Panc1 (cell line): Measurements from ENCODE around the gene HLA-DQB1. TPM values are rescaled to one million over a fixed set of nuclear protein-coding genes. Genes with fewer than 3 reads are reported as not detected.

ENCODE experiments used
- ATAC-seq: fragments of 200-7000 bp; cut with Tn5 transposase; 2 replicates; pipeline ENCODE4 v1.9.1; 2020; ENCODE audit warnings: mild to moderate bottlenecking, moderate library complexity
- BruUV-seq: library from RNA; stranded (reverse); fragments of 400-500 nt; replicated peaks from 2 replicates; lab custom pipeline; 2021; lab: Mats Ljungman, UMichigan
- CTCF ChIA-PET: fragments of 300-600 bp; sonication (Branson Sonifier 250); formaldehyde crosslinking; loops from one replicate; lab custom pipeline; 2022; ENCODE audit warnings: antibody characterized with exemption; lab: Charles Lee
- POLR2A ChIA-PET: fragments of 300-600 bp; sonication (Branson Sonifier 250); formaldehyde crosslinking; loops from one replicate; lab custom pipeline; 2022; ENCODE audit warnings: antibody characterized with exemption; lab: Charles Lee
- DNase-seq: peaks from one replicate; pipeline ENCODE4 v3.0.0-alpha.2; 2010; ENCODE audit warnings: low read depth, low spot score
- H3K27ac ChIP-seq: 2 replicates; pipeline ENCODE4 v1.5.1; 2011; ENCODE audit warnings: mild to moderate bottlenecking, low read length, inconsistent platforms
- H3K27me3 ChIP-seq: fragments of 200-500 bp; sonication (Bioruptor generic); 2 replicates; pipeline ENCODE4 v1.6.0; 2014; ENCODE audit warnings: low read length, inconsistent platforms; ENCODE audit not compliant: control insufficient read depth, insufficient read depth
- H3K36me3 ChIP-seq: fragments of 200-500 bp; sonication (Bioruptor generic); 2 replicates; pipeline ENCODE4 v1.5.1; 2014; ENCODE audit warnings: inconsistent platforms, mild to moderate bottlenecking, low read length, moderate library complexity; ENCODE audit not compliant: control insufficient read depth, insufficient read depth
- H3K4me1 ChIP-seq: 2 replicates; pipeline ENCODE4 v1.5.1; 2011; ENCODE audit warnings: inconsistent platforms, mild to moderate bottlenecking, low read length, moderate library complexity; ENCODE audit not compliant: control insufficient read depth, insufficient read depth
- H3K4me3 ChIP-seq, 2 experiments: 2 replicates each; pipeline ENCODE4 v1.5.1; 2011 to 2012; ENCODE audit warnings: low read depth in 2 of 2, low read length in 2 of 2, mild to moderate bottlenecking in 2 of 2, inconsistent platforms in 1 of 2, moderate library complexity in 1 of 2
- H3K9me3 ChIP-seq: fragments of 200-500 bp; sonication (Bioruptor generic); 2 replicates; pipeline ENCODE4 v1.5.1; 2014; ENCODE audit warnings: low read depth, mild to moderate bottlenecking, inconsistent platforms, low read length, moderate library complexity; ENCODE audit not compliant: control insufficient read depth, insufficient read depth
- POLR2AphosphoS5 ChIP-seq: IDR thresholded peaks from 2 replicates; pipeline ENCODE4 v1.6.1; 2012; ENCODE audit warnings: mild to moderate bottlenecking, low read depth, low read length, moderate library complexity
- SIN3A ChIP-seq: IDR thresholded peaks from 2 replicates; pipeline ENCODE4 v1.6.1; 2012; ENCODE audit warnings: low read depth, mild to moderate bottlenecking, low read length, moderate library complexity, borderline replicate concordance; ENCODE audit not compliant: insufficient read depth
- TCF7L2 ChIP-seq: IDR thresholded peaks from 2 replicates; pipeline ENCODE4 v1.6.1; 2011; ENCODE audit warnings: mild to moderate bottlenecking, low read depth, low read length, inconsistent platforms
- in situ Hi-C: cut with HindIII; loops from 2 replicates; pipeline ENCODE4 v1.10.0; 2016; ENCODE audit warnings: low sequenced_read_pairs, low pct_unique_long_range_greater_than_20kb
- intact Hi-C: fragments of 100-400 bp; cut with micrococcal nuclease; formaldehyde crosslinking; loops from one replicate; pipeline ENCODE4 v1.10.0; 2022; ENCODE audit not compliant: unreplicated experiment
- total RNA-seq: library from RNA; stranded (reverse); gene quantifications from one replicate; pipeline ENCODE4 v1.2.1, GENCODE V29; 2021; ENCODE audit not compliant: unreplicated experiment
- TF ChIP-seq, protein P1 (sequence below): fragments of 450-650 bp; IDR thresholded peaks from 2 replicates; pipeline ENCODE4 v1.5.1; 2017; ENCODE audit warnings: mild to moderate bottlenecking
- TF ChIP-seq, protein P2 (sequence below), 2 experiments: IDR thresholded peaks; 2 replicates each; pipeline ENCODE4 v1.6.1; 2011 to 2012; ENCODE audit warnings: low read depth in 2 of 2, control low read depth in 1 of 2, low read length in 1 of 2, mild to moderate bottlenecking in 1 of 2, moderate library complexity in 1 of 2; ENCODE audit not compliant: insufficient read depth in 1 of 2

The HLA-DQB1 gene
- total RNA-seq, 1 experiment from 2014 or later: 0.51 TPM

DNA sequence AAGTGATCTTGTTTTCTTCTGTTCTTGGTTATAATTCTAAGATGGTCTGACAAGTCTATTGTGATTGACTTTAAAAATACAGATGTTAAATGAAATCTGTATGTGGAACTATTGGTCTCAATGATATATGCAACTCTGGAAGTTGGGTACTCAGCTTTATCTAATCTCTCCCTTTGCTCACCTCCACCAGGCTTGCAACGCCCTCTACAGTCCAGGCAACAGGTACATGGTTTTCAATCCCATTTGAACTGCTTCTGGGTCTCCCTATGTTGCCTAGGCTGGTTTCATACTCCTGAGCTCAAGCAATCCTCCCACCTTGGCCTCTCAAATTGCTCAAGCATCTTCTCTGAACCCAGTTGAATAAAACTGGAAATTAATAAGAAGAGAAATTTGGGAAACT, 25.6 kb upstream of the HLA-DQB1 start:
- TF ChIP-seq, protein P1, sequence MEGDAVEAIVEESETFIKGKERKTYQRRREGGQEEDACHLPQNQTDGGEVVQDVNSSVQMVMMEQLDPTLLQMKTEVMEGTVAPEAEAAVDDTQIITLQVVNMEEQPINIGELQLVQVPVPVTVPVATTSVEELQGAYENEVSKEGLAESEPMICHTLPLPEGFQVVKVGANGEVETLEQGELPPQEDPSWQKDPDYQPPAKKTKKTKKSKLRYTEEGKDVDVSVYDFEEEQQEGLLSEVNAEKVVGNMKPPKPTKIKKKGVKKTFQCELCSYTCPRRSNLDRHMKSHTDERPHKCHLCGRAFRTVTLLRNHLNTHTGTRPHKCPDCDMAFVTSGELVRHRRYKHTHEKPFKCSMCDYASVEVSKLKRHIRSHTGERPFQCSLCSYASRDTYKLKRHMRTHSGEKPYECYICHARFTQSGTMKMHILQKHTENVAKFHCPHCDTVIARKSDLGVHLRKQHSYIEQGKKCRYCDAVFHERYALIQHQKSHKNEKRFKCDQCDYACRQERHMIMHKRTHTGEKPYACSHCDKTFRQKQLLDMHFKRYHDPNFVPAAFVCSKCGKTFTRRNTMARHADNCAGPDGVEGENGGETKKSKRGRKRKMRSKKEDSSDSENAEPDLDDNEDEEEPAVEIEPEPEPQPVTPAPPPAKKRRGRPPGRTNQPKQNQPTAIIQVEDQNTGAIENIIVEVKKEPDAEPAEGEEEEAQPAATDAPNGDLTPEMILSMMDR: peak; percentile 70
- no peak for TF ChIP-seq SIN3A
- Histone ChIP-seq H3K36me3 (no peaks in the 10 kb centered on the region), H3K9me3 (no peaks in the 10 kb centered on the region), H3K4me1 (no peaks in the 10 kb centered on the region), H3K27ac (no peak overlapping the region), H3K27me3 (peaks cover 11% of the 10 kb centered on the region), H3K4me3 (no peak overlapping the region)
- BruUV-seq: no TSS peak
- ChIA-PET POLR2A (no interaction called here), CTCF (interaction anchor here (0.5 kb wide), 1 partner anchor 70 kb away, joined by 3 read pairs; no protein-coding TSS in a partner anchor)
- in situ Hi-C loops: no loop called here
- DNase-seq: peak; percentile 17
- ATAC-seq: no peak
- intact Hi-C loops: no loop called here

DNA sequence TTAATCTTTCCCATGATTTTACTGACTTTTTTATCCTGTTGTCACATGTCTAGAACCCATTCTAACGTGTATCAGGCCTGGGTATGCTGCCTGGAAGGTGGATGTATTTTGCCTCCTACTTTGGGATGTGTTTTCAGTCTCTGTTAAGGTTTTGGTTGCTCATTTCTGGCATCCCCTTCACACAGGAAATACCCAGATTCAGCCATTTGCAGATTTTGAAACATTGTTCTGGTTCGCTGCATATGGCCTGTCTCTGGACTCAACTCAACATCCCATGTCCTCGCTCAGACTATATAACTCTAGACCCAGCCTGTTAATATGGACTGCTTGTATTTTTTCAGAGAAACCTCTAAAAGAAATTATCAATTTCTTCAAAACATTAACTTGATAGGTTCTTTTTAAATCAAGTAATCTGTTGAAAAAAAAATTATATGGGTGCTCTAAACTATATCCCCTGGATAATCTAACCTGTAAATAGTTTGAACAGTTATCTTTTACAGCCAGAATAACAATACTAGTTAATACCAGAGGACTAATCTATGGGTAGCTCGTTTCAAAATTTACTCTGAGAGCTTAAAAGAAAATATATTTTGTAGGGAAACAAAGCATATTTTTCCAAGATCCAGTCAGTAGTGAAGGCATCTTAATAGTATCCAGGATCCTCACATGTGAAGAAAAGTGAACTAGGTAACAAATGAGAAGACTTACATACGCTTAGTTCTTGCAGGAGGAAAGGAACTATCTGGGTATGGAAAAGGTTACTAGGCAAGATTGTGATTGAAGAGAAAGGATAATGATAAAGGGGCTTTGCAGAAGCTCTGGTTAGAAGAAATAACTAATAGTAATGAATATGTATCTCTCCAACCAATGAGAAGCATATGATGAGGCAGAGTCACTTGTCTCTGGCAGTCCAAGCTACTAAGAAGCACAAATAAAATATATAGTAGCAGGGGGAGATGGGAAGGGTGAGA, 23.4 kb upstream of the HLA-DQB1 start:
- POLR2A ChIA-PET: no interaction called here
- CTCF ChIA-PET: no interaction called here

DNA sequence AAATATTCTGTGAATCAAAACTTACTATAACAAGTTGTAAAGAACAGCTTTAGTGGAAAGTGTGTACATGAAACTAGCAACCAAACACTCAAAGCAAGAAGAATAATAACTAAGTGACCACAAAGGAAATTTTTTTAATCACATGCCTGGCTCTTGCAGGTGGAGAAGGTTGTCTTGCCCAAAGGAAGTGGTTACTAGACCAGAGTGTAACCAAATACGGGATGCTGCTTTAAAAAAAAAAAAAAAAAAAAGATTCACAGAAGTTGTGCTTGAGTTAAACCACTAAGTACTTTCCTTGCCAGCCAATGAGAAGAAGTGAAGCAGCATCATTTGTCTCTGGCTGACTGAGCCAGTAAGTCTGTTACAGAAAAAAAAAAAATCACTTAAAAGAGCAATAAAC, 19.1 kb upstream of the HLA-DQB1 start:
- Histone ChIP-seq H3K36me3 (no peaks in the 10 kb centered on the region), H3K27ac (no peak overlapping the region), H3K9me3 (no peaks in the 10 kb centered on the region), H3K4me3 (no peak overlapping the region), H3K4me1 (no peaks in the 10 kb centered on the region), H3K27me3 (peaks cover 28% of the 10 kb centered on the region)
- intact Hi-C loops: no loop called here
- BruUV-seq: no TSS peak
- ATAC-seq (no peak), DNase-seq (no peak)
- ChIA-PET CTCF (no interaction called here), POLR2A (no interaction called here)
- in situ Hi-C loops: no loop called here
- TF ChIP-seq SIN3A: no peak

More for the DNA sequence above, 23.4 kb upstream of the HLA-DQB1 start:
- intact Hi-C loops: no loop called here
- no peak overlapping the region for H3K27ac ChIP-seq
- TF ChIP-seq SIN3A: no peak
- peaks cover 18% of the 10 kb centered on the region for H3K27me3 ChIP-seq
- H3K9me3 ChIP-seq: no peaks in the 10 kb centered on the region
- no peak for ATAC-seq
- H3K4me1 ChIP-seq: no peaks in the 10 kb centered on the region
- in situ Hi-C loops: no loop called here
- BruUV-seq: no TSS peak
- no peak overlapping the region for H3K4me3 ChIP-seq
- DNase-seq: no peak
- H3K36me3 ChIP-seq: no peaks in the 10 kb centered on the region

DNA sequence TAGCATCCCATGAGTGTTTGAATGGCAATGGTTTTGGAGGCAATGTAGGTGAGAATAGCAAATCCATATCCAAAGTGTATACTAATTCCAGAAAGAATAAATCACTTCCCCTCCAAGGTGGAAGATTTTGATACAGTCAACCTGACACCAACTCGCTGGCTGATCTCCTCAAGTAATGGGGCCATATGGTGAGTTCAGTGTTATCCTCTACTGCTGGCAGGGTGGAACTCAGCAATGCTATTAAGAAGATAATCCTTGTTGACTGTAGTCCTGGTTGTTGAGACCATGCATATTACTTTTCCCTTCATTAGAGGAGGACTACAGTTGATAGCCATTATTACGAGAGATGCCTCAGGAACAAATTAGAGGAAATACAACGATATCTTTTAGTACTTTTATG, 17.8 kb upstream of the HLA-DQB1 start:
- CTCF ChIA-PET: no interaction called here
- POLR2A ChIA-PET: no interaction called here
- Histone ChIP-seq H3K27me3 (peaks cover 22% of the 10 kb centered on the region), H3K9me3 (no peaks in the 10 kb centered on the region), H3K36me3 (no peaks in the 10 kb centered on the region), H3K4me1 (no peaks in the 10 kb centered on the region), H3K4me3 (no peak overlapping the region), H3K27ac (no peak overlapping the region)
- BruUV-seq: no TSS peak
- intact Hi-C loops (no loop called here), in situ Hi-C loops (no loop called here)
- ATAC-seq: no peak
- TF ChIP-seq SIN3A (no peak), TCF7L2 (no peak), POLR2AphosphoS5 (no peak)
- TF ChIP-seq, protein P2, sequence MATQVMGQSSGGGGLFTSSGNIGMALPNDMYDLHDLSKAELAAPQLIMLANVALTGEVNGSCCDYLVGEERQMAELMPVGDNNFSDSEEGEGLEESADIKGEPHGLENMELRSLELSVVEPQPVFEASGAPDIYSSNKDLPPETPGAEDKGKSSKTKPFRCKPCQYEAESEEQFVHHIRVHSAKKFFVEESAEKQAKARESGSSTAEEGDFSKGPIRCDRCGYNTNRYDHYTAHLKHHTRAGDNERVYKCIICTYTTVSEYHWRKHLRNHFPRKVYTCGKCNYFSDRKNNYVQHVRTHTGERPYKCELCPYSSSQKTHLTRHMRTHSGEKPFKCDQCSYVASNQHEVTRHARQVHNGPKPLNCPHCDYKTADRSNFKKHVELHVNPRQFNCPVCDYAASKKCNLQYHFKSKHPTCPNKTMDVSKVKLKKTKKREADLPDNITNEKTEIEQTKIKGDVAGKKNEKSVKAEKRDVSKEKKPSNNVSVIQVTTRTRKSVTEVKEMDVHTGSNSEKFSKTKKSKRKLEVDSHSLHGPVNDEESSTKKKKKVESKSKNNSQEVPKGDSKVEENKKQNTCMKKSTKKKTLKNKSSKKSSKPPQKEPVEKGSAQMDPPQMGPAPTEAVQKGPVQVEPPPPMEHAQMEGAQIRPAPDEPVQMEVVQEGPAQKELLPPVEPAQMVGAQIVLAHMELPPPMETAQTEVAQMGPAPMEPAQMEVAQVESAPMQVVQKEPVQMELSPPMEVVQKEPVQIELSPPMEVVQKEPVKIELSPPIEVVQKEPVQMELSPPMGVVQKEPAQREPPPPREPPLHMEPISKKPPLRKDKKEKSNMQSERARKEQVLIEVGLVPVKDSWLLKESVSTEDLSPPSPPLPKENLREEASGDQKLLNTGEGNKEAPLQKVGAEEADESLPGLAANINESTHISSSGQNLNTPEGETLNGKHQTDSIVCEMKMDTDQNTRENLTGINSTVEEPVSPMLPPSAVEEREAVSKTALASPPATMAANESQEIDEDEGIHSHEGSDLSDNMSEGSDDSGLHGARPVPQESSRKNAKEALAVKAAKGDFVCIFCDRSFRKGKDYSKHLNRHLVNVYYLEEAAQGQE (IDR thresholded peaks at IDR 0.05; ENCODE audit: insufficient read depth in 1 of 2, low read depth in 2 of 2, low read length in 1 of 2): no peak
- TF ChIP-seq, protein P1: no peak
- DNase-seq: no peak
